Right atrium auricular region (tissue), 2 donors: ENCODE data around the gene DOCK2. TPM values are rescaled to one million over a fixed set of nuclear protein-coding genes. Genes with fewer than 3 reads are reported as not detected.

ENCODE experiments used
- DNase-seq: peaks from one replicate; pipeline ENCODE4 v3.0.0-alpha.2; 2019; ENCODE audit warnings: low spot score
- H3K27ac ChIP-seq, 2 donors: fragments of 200-600 bp; sonication (generic); 1 replicate in 1 of 2; 2 replicates in 1 of 2; pipeline ENCODE4 v1.5.1; 2016 to 2019
- H3K27me3 ChIP-seq, 2 donors: fragments of 200-600 bp; sonication (generic); one replicate each; pipeline versions ENCODE4 v1.5.1 to v1.6.0; 2017 to 2019
- H3K36me3 ChIP-seq: fragments of 200-600 bp; sonication (generic); one replicate; pipeline ENCODE4 v1.5.1; 2016
- H3K4me1 ChIP-seq, 2 donors: fragments of 200-600 bp; sonication (generic); one replicate each; pipeline versions ENCODE4 v1.5.1 to v1.6.0; 2017 to 2019
- H3K4me3 ChIP-seq, 2 donors: fragments of 200-600 bp; sonication (generic); 1 replicate in 1 of 2; 2 replicates in 1 of 2; pipeline ENCODE4 v1.5.1; 2017 to 2019; ENCODE audit warnings: mild to moderate bottlenecking in 1 of 2, moderate library complexity in 1 of 2
- H3K9me3 ChIP-seq, 2 donors: fragments of 200-600 bp; sonication (generic); one replicate each; pipeline ENCODE4 v1.5.1; 2019
- total RNA-seq, 2 donors: library from RNA; depleted of rRNA; stranded (reverse); fragments of >200 nt; gene quantifications; one replicate each; pipeline ENCODE4 v1.1.0, GENCODE V29; 2016
- TF ChIP-seq, protein P1 (sequence below), 2 donors: fragments of 200-600 bp; sonication (generic); IDR thresholded peaks; one replicate each; pipeline ENCODE4 v1.5.1; 2019; ENCODE audit warnings: antibody characterized with exemption in 2 of 2

DOCK2 gene
- total RNA-seq, 2 donors from 2014 or later, result 3.7 to 5.4 TPM

DNA sequence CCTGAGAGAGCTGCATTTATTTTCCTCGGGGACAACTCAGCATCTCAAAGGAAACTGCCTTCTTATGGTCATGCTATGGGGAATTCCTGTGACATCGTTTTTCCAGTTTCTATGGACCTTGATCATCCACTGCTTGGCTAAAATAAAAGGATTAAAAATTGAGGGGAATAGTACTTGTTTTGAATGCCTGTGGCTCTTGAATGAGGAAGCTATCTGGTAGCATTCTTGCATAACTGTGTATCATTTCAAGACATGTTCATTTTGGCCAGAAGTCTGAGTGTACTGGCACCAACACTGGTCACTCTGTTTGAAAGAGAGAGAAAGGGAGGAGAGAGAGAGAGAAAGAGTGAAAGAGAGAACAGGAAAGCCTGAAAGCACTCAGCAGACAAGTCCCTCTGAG, 116.7 kb downstream of the DOCK2 start:
- H3K27me3 ChIP-seq, result no peaks in the 10 kb centered on the region
- no peak overlapping the region for H3K4me3 ChIP-seq
- H3K27ac ChIP-seq, result no peak overlapping the region
- no peaks in the 10 kb centered on the region for H3K9me3 ChIP-seq
- TF ChIP-seq, protein P1, sequence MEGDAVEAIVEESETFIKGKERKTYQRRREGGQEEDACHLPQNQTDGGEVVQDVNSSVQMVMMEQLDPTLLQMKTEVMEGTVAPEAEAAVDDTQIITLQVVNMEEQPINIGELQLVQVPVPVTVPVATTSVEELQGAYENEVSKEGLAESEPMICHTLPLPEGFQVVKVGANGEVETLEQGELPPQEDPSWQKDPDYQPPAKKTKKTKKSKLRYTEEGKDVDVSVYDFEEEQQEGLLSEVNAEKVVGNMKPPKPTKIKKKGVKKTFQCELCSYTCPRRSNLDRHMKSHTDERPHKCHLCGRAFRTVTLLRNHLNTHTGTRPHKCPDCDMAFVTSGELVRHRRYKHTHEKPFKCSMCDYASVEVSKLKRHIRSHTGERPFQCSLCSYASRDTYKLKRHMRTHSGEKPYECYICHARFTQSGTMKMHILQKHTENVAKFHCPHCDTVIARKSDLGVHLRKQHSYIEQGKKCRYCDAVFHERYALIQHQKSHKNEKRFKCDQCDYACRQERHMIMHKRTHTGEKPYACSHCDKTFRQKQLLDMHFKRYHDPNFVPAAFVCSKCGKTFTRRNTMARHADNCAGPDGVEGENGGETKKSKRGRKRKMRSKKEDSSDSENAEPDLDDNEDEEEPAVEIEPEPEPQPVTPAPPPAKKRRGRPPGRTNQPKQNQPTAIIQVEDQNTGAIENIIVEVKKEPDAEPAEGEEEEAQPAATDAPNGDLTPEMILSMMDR (IDR thresholded peaks at IDR 0.05), result no peak
- no peaks in the 10 kb centered on the region for H3K36me3 ChIP-seq
- DNase-seq, result no peak
- H3K4me1 ChIP-seq, result no peaks in the 10 kb centered on the region

DNA sequence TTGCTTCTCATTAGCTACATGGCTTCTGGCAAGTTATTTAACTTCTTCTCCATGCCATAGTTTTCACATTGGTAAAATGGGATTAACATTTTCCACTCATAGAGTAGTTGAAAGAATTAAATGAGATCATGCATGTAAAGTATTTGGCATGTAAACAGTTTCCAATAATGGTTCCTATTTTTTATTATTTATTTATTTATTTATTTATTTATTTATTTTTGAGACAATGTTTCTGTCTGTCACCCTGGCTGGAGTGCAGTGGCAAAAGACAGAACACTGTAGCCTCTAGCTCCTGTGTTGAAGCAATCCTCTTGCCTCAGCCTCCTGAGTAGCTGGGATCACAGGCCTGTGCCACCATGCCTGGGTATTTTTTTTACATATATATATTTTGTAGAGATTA, 117.7 kb downstream of the DOCK2 start:
- Histone ChIP-seq H3K36me3 (no peaks in the 10 kb centered on the region), H3K9me3 (no peaks in the 10 kb centered on the region), H3K4me3 (no peak overlapping the region), H3K4me1 (no peaks in the 10 kb centered on the region), H3K27me3 (no peaks in the 10 kb centered on the region), H3K27ac (no peak overlapping the region)
- DNase-seq, result no peak
- TF ChIP-seq, protein P1 (IDR thresholded peaks at IDR 0.05), result no peak

DNA sequence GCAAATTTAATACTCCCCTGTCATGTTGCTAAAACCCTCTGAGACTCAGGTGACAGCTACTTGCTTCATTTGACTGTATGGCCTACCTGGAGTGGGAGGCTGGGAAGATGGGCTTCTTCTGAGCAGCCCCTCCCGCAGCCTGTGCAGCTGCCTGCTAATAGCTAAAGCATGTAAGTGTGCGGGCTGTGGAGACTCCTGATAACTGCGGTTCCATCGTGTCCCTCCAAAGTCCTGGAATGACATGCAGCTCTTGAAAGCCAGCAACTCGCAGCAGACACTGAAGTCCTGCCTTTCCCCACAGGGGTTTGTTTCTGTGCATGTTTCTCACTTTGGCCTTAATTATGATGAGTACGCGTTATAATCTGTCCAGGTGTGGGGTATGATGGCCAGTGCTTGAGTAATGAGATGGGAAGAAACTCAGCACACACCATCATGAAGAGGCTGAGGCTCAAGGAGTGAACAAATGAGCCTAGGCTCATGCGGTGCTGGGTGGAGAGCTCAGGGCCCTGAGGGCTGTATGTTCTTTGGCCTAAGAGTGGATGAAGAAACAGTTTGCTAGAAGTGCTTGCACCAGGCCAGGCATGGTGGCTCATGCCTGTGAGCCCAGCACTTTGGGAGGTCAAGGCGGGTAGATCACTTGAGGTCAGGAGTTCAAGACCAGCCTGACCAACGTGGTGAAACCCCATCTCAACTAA, 119.1 kb downstream of the DOCK2 start:
- Histone ChIP-seq H3K9me3 (no peaks in the 10 kb centered on the region), H3K4me3 (no peak overlapping the region), H3K27me3 (no peaks in the 10 kb centered on the region), H3K27ac (no peak overlapping the region), H3K36me3 (no peaks in the 10 kb centered on the region), H3K4me1 (no peaks in the 10 kb centered on the region)
- no peak for DNase-seq
- TF ChIP-seq, protein P1 (IDR thresholded peaks at IDR 0.05), result no peak

DNA sequence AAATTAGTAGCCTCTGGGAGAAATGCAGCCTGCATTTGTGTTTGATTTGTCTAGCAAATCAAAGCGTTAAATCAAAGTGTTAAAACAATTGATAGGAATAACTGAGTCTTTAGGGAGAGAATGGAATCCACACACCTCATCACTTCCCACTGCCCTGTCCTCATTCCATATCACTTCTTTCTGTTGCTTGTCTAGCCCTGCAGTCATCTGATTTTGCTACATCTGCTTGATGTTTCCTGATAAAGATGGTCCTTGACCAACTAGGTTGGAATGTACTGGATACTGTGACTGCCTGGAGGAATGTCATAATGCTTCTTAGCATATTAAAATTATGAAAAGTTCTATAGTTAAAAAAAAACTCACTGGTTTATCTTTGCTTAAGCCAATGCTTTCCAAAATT, 119.9 kb downstream of the DOCK2 start:
- H3K27ac ChIP-seq, result no peak overlapping the region
- TF ChIP-seq, protein P1 (IDR thresholded peaks at IDR 0.05), result no peak

DNA sequence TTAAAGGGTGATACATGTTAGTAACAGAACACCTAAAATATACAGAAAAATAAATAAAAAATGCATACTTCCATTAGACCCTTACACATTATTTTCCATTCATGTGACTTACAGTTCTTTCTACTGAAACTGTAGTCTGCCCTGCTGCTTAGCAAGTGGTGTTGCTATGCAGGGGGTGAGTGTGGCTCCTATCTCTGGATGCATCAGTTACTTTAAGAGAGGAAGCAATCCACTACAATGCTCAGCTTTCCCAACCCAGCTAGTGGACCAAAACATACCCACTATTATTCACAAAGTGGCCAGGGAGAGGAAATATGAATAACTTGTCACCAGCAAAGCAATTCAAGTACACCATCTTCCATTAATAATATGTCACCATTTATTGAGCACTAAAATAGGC, 121.8 kb downstream of the DOCK2 start:
- H3K36me3 ChIP-seq, result no peaks in the 10 kb centered on the region
- H3K9me3 ChIP-seq, result no peaks in the 10 kb centered on the region
- no peaks in the 10 kb centered on the region for H3K27me3 ChIP-seq
- H3K27ac ChIP-seq, result no peak overlapping the region
- no peak overlapping the region for H3K4me3 ChIP-seq
- H3K4me1 ChIP-seq, result no peaks in the 10 kb centered on the region
- TF ChIP-seq, protein P1 (IDR thresholded peaks at IDR 0.05), result no peak
- no peak for DNase-seq

More for the DNA sequence above, 119.9 kb downstream of the DOCK2 start:
- Histone ChIP-seq H3K4me3 (no peak overlapping the region), H3K9me3 (no peaks in the 10 kb centered on the region), H3K4me1 (no peaks in the 10 kb centered on the region), H3K36me3 (no peaks in the 10 kb centered on the region), H3K27me3 (no peaks in the 10 kb centered on the region)
- DNase-seq, result no peak

DNA sequence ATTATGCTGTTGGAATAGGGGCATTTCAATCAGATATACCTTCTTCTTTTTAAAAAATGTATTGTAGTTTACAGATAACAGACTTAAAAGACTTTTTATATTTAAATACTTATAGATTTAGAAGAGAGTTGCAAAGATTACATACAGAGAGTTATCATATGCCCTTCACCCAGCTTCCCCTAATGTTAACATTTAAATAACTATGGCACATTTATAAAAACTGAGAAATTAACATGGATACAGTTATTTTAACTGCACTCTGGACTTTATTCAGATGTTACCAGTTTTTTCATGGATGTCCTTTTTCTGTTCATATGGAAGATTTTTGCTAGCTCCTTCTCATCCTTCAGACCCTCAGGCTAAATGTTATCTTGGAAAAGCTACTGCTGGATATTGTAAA, 123.2 kb downstream of the DOCK2 start:
- Histone ChIP-seq H3K4me1 (no peaks in the 10 kb centered on the region), H3K9me3 (no peaks in the 10 kb centered on the region), H3K4me3 (no peak overlapping the region), H3K36me3 (no peaks in the 10 kb centered on the region), H3K27me3 (no peaks in the 10 kb centered on the region), H3K27ac (no peak overlapping the region)
- DNase-seq, result no peak
- TF ChIP-seq, protein P1 (IDR thresholded peaks at IDR 0.05), result no peak
